Keratinocyte (primary cell): Measurements from ENCODE around the gene PTPRF.

Experiments
- EZH2 ChIP-seq: IDR thresholded peaks from one replicate; pipeline ENCODE4 v1.6.1; 2012; ENCODE audit warnings: inconsistent platforms, mild to moderate bottlenecking, low read length, moderate library complexity
- TF ChIP-seq, protein P1 (sequence below), 3 experiments: IDR thresholded peaks in 1 of 3; conservative IDR thresholded peaks in 1 of 3; optimal IDR thresholded peaks in 1 of 3; 2 replicates in 2 of 3; 3 replicates in 1 of 3; pipeline versions ENCODE3 to v1.5.1; 2011; ENCODE audit warnings: low read length in 3 of 3, mild to moderate bottlenecking in 3 of 3, moderate library complexity in 2 of 3, control low read depth in 1 of 3, inconsistent platforms in 1 of 3; ENCODE audit not compliant: insufficient read depth in 2 of 3; ENCODE audit errors: extremely low read depth in 1 of 3

DNA sequence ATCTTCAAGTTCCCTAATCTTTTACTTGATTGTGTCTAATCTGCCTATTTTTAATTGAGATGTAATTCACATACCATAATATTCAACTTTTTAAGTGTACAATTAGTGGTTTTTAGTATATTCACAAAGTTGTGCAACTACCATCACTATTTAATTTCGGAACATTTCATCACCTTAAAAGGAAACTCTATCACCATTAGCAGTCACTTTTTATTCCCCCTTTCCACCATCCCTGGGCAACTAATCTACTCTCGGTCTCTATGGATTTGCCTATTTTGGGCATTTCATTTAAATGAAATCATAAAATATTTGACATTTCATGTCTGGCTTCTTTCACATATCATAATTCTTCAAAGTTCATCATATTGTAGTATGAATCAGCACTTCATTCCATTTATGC lies 46.3 kb upstream of the PTPRF start:
- TF ChIP-seq, protein P1, sequence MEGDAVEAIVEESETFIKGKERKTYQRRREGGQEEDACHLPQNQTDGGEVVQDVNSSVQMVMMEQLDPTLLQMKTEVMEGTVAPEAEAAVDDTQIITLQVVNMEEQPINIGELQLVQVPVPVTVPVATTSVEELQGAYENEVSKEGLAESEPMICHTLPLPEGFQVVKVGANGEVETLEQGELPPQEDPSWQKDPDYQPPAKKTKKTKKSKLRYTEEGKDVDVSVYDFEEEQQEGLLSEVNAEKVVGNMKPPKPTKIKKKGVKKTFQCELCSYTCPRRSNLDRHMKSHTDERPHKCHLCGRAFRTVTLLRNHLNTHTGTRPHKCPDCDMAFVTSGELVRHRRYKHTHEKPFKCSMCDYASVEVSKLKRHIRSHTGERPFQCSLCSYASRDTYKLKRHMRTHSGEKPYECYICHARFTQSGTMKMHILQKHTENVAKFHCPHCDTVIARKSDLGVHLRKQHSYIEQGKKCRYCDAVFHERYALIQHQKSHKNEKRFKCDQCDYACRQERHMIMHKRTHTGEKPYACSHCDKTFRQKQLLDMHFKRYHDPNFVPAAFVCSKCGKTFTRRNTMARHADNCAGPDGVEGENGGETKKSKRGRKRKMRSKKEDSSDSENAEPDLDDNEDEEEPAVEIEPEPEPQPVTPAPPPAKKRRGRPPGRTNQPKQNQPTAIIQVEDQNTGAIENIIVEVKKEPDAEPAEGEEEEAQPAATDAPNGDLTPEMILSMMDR (optimal IDR thresholded peaks at IDR 0.05 in 1 of 3, IDR thresholded peaks at IDR 0.05 in 1 of 3, conservative IDR thresholded peaks at IDR 0.05 in 1 of 3; ENCODE audit: extremely low read depth in 1 of 3, insufficient read depth in 2 of 3, low read length in 3 of 3) = no peak
- no peak for TF ChIP-seq EZH2
